NCI-H345 (cell line): ENCODE results near the gene ECHDC1.
A peak's percentile ranks its signal among the peaks of the same experiment; 100 is the strongest.
"Not testable (repeated sequence)": the region's sequence is repeated elsewhere in the genome, so short reads cannot be mapped to it uniquely, and the experiment has no call there.

Experiments used
- DNase-seq: peaks from one replicate; lab custom pipeline; 2025; lab: John Stamatoyannopoulos, UW

The ECHDC1 gene

DNA sequence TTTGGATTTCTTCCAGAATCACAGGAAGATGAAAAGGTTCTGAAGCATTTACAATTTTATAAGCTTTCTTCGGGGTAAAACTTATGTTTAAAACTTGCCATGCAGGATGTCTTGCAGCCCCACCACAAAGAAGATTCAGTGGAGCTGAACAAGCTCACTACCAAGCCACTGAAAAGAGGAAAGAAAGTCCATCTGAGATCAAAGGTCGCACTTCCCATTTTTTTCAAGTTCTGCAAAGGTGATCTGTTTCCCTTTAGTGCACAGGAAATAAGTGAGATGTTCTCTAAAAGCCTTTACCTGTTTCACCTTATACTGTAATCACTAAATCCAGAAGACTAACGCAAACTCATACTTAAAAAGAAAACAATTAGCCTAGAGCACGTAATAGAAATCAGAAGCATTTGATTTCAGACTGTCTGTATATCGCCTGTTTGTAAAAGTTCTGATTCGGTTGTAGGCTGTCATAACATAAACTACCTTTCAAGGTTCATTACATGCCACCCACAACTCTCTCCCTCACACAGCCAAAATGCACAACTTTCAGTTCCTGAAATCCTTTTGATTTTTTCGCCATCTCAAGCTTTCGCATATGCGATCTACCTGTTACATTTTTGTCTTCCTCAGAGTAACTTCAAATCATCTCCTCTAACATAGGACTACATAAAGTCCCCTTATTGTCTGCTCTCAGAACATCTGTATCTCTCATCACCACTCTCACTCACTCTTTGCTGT lies 1.8 kb downstream of the ECHDC1 start:
- DNase-seq: no peak

DNA sequence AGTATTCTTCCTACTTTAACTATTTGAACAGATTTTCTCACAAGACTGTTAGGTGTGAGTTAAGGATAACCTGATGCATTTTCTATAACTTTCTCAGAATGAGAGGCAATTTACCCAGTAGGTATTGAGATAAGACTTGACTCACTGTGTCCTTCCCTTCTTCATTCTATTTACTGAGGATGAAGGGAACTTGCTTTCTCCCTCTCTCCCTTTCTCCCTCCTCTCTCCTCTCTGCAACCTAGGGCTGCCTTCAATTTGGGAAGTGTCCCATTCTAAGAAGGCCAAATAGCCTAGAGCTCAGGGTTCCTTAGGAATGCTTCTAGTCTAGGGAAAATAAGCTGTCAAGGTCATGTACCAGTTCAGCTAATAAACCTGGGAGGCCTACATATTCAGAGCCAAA lies 3.2 kb downstream of the ECHDC1 start:
- no peak for DNase-seq

DNA sequence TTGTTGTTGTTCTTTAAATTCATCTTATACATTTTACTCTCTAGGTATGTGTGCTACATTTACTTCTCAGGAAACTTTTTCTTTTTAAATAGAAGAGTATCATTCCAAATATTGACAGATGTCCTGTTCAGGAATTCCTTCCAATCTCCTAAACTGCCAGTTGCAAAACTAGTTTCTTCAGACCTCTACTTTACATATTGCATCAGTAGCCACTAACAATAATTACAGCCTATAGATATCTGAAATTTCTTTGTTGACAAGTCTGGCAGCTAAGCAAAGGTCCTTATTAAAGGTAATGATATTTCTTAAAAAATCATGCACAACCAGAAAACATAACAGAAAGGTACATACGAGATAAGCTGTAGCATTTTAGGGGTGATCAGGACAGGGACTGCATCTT lies 4.5 kb downstream of the ECHDC1 start:
- no peak for DNase-seq

DNA sequence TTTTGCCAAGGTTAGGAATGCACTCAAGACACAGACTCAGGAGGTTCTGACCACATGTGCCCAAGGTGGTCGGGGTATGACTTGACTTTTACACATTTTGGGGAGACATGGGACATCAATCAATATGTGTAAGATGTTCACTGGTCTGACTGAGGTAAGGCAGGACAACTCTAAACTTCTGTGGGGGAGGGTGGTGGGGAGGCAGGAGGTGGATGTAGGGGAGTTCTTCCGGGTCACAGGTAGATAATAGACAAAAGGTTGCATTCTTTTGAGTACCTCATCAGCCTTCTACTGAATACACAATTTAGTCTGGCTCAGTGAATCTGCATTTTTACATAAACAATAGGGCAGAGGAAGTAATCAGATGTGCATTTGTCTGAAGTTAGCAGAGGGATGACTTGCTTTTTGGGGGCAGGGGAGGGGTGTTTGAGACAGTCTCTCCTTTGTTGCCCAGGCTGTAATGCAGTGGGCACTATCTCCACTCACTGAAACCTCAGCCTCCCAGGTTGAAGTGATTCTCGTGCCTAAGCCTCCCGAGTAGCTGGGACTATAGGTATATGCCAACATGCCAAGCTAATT lies 10.9 kb downstream of the ECHDC1 start:
- DNase-seq: no peak

DNA sequence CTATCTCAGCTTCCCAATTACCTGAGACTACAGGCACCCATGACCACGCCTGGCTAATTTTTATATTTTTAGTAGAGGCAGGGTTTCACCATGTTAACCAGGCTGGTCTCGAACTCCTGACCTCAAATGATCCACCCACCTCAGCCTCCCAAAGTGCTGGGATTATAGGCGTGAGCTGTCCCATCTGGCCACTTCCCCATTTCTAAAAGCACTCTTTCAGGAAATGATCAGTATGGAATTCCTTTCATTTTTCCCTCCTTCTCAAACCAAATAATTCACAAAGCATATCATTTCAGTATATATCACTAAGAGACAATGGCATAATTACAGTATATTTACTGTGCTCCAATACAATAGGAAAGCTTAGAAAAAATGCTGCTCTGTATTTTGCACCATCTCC lies 12.2 kb downstream of the ECHDC1 start:
- not testable (repeated sequence) for DNase-seq

DNA sequence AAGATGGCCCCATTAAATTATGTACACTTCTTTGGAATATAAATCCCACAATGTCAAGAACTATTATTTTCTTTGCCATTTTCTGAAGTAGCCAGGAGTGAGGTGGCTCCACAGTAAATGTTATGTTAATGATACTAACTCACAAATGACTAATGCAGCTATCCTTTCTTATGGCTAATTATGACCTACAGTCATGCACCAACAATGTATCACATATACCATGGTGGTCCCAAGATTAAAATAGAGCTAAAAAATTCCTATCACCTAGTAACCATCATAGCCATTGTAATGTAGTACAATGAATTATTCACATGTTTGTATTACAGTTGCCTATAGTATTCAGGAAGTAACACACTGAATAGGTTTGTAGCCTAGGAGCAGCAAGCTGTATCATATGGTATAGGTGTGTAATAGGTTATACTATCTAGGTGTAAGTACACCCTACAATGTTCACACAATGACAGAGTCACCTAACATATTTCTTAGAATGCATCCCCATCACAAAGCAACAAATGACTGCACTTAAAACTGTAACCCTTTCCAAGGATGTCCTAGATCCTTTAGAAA lies 15.3 kb downstream of the ECHDC1 start:
- no peak for DNase-seq

DNA sequence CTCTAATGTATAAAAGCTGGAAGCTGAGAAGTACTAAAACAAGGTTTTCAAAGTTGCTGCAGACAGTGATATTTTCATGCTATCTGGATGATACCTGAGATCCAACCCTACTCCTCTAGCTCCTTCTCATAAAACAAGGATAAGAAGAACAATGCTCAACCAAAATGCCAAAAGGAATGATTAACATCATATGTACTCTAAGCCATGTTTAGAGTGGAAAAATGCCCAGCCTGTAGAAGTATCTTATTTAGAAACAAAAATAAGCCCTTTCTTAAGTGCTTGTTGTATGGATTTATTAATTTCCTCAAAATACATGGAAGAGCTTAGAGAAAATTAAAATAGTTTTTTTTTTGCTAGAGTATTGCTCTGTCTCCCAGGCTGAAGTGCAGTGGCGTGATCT lies 23.7 kb downstream of the ECHDC1 start:
- DNase-seq: no peak

DNA sequence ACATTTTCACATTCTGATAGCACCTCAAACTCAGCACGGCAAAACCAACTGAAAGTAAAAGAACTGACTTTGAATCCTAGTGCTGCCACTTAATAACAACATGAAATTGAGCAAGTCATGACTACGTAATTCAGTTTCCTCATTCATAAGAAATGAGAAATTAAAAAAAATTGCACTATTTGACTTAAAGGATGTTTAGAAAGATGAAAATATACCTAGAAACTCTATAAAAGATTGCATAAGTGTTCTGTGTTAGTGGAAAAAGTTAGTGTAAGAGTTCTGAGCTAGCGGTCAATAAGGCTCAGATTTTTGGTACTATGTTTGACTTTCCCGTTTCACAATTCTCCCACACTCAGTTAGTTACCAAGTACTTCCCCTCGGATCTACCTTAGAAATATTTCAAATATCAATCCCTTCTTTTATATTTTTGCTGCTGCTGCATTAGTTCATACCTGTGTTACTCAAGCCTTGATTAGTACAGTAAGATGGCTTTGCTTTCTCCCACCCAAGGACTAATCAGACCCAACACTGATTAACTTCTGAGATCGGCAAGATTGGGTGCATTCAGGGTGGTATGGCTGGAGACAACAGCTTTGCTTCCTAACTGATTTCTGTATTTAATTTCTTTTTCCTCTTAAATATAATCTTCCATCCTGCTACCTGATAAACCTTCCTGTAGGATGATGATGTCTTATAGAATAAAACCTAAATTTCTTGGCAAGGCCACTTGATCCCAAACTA lies 25.9 kb downstream of the ECHDC1 start:
- no peak for DNase-seq

DNA sequence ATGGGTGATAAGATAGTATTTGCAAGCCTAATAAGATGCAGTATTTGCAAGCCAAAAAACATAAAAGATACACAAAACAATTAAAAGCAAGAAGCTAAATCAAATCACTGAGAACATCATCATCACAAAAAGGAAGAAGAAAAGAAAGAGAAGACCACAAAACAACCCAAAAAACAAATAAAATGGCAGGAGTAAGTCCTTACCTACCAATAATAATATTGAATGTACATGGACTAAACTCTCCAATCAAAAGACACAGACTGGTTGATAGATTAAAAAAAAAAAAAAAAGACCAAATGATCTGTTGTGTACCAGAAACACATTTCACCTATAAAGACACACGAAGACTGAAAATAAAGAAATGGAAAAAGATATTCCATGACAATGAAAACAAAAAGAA lies 37.7 kb downstream of the ECHDC1 start:
- no peak for DNase-seq

DNA sequence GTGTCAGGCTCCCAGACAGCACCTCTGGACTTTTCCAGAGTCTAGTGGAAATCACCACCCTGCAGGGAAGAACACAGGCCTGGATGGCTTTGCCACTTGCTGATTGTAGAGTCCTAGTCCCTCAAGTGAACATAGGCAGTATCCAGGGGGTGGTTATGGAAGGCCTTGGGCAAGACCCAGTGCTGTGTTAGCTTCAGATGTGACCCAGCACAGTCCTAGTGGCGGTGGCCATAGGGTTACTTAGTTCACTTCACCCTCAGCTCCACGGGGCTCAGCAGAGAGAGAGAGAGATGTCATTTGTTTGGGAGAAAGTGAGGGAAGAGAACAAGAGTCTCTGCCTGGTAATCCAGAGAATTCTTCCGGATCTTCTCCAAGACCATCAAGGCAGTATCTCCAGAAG lies 39.5 kb downstream of the ECHDC1 start:
- DNase-seq: no peak

DNA sequence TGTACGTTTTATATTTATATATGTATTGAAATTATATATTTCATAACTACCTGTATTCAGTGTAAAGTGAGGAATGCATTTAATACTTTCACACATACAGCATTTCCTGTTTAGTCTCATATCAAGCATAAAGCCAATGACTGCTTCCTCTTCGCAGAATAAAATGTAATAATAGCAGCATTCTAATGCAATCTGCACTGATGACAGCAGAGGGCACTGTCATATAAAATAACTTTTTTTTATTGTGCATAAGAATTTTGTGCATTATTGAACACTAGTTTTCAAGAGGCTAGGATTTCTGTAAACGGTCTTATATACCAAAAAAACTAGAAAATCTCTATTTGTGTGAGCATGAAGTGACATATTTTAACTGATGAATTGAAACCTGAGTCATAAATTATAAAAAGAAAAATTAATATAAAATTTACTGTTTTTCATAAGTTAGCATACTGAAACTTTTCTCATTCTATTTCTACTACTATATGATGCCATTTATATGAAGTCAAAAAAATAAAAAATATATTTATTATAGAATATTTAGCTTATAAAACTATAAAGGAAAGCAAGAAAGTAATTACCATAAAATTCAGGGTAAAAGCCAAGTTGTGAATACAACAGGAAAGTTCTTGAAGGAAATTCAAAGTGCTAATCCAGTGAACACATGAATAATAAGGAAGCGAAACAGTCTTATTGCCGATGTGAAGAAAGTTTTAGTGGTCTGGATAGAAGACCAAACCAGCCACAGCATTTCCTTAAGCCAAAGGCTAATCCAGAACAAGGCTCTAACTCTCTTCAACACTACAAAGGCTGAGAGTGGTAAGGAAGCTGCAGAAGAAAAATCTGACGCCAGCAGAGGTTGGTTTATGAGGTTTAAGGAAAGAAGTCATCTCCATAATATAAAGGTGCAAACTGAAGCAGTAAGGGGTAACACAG lies 40.4 kb downstream of the ECHDC1 start:
- peak; percentile 12 for DNase-seq

DNA sequence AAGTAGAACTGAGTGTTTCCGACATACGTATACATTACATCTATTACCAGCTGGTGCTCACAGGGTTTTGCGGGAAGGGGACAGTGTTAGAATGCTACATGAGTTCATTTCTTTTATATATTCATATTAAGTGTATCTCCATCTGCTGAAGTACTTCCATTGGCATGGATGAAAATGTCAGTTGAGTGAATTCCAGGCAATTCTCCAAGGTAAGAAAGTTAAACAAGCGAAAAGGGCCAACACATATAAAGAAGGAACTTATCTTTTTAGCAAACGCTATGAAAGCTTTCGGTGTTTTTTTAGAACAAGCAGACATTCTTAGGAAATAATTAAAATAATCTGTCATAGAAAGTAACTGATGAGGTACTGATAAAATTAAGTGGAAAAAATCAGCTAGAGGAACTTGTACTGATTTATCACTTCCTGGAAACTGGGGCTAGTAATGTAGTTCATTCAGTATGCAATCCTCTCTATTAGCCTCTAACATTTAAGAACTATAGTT lies 42.2 kb downstream of the ECHDC1 start:
- no peak for DNase-seq

DNA sequence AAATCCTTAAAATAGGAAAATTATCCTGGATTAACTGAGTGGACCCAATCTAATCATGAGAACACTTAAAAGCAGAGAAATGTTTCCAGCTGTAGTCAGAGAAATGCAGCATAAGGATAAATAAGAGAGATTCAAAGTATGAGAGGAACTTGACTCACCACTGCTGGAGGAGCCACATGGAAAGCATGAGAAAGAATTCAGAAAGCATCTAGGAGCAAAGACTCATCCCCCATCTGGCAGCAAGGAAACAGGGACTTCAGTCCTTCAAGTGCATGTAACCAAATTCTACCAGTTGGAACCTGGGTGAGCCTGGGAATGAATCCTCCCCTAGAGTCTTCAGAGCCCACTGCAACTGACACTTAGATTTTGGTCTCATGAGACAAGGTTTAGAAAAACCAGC lies 43.0 kb downstream of the ECHDC1 start:
- DNase-seq: no peak

DNA sequence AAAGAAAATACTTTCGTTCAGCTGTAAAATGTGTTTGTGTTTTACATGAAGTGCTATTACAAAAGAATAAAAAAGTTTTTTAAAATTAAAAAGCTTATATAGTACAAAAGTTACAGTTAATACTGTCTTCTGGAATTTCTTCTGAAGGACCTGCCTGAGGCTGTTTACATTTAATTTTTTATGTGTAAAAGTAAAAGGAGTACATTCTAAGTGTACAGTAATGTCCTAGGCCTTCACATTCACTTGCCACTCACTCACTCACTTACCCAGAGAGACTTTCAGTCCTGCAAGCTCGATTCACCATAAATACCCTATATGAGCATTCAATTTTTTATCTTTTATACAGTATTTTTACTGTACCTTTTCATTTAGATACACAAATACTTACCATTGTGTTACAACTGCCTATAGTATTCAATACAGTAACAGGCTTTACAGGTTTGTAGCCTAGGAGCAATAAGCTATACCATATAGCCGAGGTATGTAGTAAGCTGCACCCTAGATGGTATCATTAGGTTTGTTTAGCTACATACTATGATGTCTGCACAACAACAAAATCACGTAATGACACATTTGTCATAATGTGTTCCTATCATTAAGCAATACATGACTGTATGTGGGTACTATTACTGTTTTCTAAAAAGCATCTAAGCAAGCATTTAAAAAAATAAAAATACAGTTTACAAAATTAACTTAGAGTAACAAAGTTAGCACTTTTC lies 43.7 kb downstream of the ECHDC1 start:
- no peak for DNase-seq

DNA sequence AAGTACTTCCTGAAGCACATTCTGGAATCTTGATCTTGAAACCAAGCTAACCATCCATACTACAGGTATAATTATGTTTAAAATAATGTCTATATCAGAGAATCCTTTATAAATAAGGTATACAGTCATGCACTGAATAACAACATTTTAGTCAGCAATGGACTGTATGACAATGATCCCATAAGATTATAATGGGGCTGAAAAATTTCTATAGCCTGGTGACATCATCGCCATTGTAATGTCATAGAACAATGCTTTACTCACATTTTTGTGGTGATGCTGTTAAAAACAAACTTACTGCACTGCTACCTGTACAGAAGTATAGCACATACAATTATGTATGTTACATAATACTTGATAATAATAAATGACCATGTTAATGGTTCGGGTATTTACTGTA lies 44.9 kb downstream of the ECHDC1 start:
- DNase-seq: no peak

DNA sequence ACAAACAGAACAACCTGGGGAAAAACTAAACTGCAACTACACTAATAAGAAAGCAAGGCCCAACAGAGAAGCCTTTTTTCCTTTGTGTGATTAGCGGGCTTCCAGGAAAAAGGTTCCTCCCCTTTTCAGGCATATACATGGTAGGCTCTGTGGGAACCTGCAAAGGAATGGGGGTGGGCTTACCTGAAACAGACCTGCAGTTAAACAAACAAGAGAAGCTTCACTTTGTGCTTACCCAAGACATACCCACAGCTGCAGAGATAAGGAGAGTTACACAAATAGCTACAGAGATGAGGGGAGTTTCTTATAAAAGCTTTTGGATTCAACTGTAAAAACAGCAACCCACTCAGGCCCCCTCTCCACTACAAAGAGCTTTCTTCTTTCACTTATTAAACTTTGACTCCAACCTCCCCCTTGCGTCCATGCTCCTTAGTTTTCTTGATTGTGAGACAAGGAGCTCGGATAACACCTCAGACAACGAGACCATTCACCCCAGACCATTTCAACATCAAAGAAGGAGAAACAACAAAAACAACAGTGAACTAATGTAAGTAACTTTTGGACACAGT lies 45.8 kb downstream of the ECHDC1 start:
- no peak for DNase-seq

DNA sequence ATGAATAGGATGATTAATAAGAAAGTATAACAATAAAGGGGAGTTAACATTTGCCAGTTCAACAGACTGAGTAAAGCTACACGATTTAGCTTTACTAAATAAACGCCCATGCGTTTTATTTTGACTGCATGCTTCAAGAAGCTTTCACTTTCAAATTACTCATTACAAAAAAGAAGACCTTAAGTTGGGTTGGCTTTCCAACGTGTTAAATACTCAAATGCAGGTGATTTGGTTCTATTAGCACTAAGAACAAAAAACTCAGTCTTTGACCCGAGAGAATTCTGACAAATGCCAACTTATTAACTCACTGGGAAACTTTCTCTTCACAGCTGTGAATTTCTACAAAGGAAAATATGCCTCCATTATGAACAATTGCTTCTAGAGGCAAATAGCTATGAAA lies 51.9 kb downstream of the ECHDC1 start:
- no peak for DNase-seq

DNA sequence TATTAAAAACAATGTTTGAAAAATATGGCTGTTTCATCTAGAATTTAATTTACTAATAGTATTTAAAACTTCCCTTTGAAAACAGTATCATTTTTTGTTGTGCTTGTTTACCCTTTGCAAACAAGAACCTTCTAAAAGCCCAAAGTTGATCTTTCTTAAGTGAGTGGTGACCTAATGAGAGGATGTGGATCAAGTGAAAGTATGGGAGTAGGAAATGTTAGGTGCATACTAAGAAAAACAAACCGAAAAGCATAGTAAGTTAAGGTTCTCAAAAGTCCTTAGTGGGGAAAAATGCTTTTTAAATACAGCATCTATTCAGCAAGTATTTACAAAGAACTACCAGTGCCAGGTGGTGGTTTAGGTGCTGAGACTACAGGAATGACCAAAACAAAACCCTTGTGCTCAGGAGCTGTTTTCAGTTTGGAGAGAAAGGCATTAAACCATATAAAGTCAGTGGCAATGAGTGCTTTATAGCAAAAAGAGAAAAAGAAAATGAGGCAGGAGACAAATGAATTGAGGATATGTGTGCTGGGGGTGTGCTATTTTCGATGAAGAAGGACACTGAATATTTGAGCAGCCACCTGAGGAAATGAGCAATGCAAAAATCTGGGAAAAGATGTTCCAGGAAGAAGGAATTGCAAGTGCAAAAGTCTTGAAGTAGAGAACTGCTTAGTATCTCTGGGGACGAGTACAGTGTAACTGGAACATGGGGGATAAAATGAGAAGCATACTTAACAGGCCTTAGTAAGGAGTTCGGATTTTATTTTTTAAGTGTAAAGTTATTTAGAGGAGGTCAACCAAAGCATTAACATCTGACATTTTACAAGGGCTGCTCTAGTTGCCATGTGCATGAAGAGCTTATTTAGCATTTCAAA lies 52.8 kb downstream of the ECHDC1 start:
- no peak for DNase-seq

DNA sequence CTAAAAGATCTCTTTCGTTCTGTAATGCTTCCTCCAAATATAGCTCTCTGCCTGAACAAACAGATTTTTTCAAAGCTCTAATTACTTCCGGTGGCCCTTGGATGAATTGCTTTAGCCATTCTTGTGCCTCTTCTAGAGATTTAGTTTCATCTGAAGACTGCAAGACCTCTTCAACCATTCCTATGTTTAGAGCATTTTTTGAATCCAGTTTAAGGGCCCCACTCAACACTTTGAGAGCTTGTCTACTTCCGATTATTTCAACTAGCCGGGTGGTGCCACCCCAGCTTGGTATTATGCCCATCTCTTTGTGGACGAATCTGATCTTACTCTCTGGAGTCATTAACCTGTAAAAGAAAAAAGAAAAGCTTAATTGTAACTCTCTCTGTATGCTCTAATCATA lies 53.5 kb downstream of the ECHDC1 start:
- no peak for DNase-seq

DNA sequence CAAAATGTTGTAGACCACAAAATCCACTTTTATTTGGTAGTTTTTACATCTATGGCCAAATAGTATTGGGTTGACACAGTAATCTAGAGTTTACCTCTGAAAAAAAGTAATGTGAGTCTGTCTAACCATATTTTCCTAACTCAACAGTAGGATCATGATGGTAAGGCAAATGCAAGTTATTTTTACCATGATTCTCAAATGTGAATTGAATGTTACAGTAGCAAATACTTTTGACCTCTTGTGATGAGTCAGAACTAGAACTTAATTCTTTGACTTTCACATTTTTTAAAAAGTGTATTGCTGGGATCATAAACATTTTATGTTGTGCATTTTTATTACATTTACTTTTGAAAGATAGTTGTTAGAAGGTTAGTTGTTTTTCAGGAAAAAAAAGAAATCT lies 54.7 kb downstream of the ECHDC1 start:
- no peak for DNase-seq
